Measurements from ENCODE around the gene LRRIQ3. TPM values are rescaled to one million over a fixed set of nuclear protein-coding genes. Genes with fewer than 3 reads are reported as not detected.

LRRIQ3 gene
- total RNA-seq, 2 donors from 2014 or later, result 0.26 TPM; not detected in 1

DNA sequence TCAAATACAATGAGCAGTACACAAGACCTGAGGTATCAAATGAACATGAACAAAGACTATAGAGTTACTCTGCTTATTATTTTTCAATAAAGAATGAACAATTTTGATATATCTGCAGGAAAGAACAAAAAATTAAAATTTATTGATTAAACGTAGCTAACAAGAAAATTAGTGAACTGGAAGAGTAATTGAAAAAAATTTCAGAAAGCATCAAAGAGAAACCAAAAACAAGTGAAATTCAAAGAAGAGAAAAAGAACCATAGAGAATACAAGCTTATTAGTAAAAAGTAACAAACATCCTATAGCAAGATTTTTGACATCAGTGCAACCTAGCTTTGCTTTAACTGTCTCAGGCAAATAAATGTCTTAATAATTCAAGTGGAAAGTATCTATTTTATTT, 106.6 kb downstream of the LRRIQ3 start:
- Histone ChIP-seq H3K36me3 (replicated peaks in 1 of 2; ENCODE audit: insufficient read depth in 1 of 2, low read depth in 2 of 2) (no peaks in the 10 kb centered on the region), H3K4me1 (no peaks in the 10 kb centered on the region), H3K9me3 (no peaks in the 10 kb centered on the region), H3K4me3 (no peak overlapping the region), H3K27me3 (no peaks in the 10 kb centered on the region), H3K27ac (no peak overlapping the region)
- DNase-seq, result no peak
- ATAC-seq, result no peak
- intact Hi-C loops (cut with DNase I), result no loop called here
- TF ChIP-seq, protein P1, sequence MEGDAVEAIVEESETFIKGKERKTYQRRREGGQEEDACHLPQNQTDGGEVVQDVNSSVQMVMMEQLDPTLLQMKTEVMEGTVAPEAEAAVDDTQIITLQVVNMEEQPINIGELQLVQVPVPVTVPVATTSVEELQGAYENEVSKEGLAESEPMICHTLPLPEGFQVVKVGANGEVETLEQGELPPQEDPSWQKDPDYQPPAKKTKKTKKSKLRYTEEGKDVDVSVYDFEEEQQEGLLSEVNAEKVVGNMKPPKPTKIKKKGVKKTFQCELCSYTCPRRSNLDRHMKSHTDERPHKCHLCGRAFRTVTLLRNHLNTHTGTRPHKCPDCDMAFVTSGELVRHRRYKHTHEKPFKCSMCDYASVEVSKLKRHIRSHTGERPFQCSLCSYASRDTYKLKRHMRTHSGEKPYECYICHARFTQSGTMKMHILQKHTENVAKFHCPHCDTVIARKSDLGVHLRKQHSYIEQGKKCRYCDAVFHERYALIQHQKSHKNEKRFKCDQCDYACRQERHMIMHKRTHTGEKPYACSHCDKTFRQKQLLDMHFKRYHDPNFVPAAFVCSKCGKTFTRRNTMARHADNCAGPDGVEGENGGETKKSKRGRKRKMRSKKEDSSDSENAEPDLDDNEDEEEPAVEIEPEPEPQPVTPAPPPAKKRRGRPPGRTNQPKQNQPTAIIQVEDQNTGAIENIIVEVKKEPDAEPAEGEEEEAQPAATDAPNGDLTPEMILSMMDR (IDR thresholded peaks at IDR 0.05), result no peak
- TF ChIP-seq POLR2A (IDR thresholded peaks at IDR 0.05), result no peak
- WGBS, 2 donors, result 50 to 59% methylated on average over 1 of the region's 1 CpG

DNA sequence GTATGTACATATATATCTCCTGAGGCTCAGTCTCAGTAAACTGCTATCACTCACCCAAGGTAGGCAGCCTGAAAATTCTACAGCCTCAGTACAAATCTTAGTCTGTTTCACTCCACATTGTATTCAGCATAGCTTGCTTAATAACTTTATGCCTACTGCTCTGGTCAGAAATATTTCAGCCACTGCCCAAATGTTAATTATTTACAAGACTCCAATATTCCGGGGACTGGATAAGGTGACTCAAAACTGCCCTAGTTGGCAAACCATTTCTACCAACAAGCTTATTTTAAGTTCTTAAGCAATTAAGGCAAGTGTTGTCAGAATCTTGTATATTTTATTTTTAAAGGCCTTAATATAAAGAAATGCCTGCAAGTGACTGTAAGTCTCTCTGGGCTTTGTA, 114.8 kb downstream of the LRRIQ3 start:
- TF ChIP-seq, protein P1 (IDR thresholded peaks at IDR 0.05), result no peak
- TF ChIP-seq POLR2A (IDR thresholded peaks at IDR 0.05), result no peak
- Histone ChIP-seq H3K36me3 (replicated peaks in 1 of 2; ENCODE audit: insufficient read depth in 1 of 2, low read depth in 2 of 2) (no peaks in the 10 kb centered on the region), H3K4me3 (no peak overlapping the region), H3K9me3 (no peaks in the 10 kb centered on the region), H3K27me3 (no peaks in the 10 kb centered on the region), H3K27ac (no peak overlapping the region), H3K4me1 (no peaks in the 10 kb centered on the region)
- ATAC-seq, result no peak
- no peak for DNase-seq
- WGBS, 2 donors, result 10 to 26% methylated on average over 1 of the region's 1 CpG
- intact Hi-C loops (cut with DNase I), result no loop called here

- no peaks in the 10 kb centered on the region for H3K27me3 ChIP-seq
- intact Hi-C loops (cut with DNase I), result no loop called here
- no peaks in the 10 kb centered on the region for H3K4me1 ChIP-seq
- DNase-seq, result no peak
- no peak overlapping the region for H3K27ac ChIP-seq
- H3K36me3 ChIP-seq (replicated peaks in 1 of 2; ENCODE audit: insufficient read depth in 1 of 2, low read depth in 2 of 2), result no peaks in the 10 kb centered on the region
- no peak for ATAC-seq
- H3K4me3 ChIP-seq, result no peak overlapping the region
- TF ChIP-seq POLR2A (IDR thresholded peaks at IDR 0.05), result no peak
- TF ChIP-seq, protein P1 (IDR thresholded peaks at IDR 0.05), result no peak
- H3K9me3 ChIP-seq, result no peaks in the 10 kb centered on the region
Observed at GRCh38 chr1:74065081-74065480, 132.9 kb downstream of the LRRIQ3 start.

- no peaks in the 10 kb centered on the region for H3K36me3 ChIP-seq (replicated peaks in 1 of 2; ENCODE audit: insufficient read depth in 1 of 2, low read depth in 2 of 2)
- ATAC-seq (no peak), DNase-seq (no peak)
- intact Hi-C loops (cut with DNase I), result no loop called here
- H3K27ac ChIP-seq, result no peak overlapping the region
- no peaks in the 10 kb centered on the region for H3K27me3 ChIP-seq
- no peak overlapping the region for H3K4me3 ChIP-seq
- no peaks in the 10 kb centered on the region for H3K4me1 ChIP-seq
- H3K9me3 ChIP-seq, result no peaks in the 10 kb centered on the region
- TF ChIP-seq, protein P1 (IDR thresholded peaks at IDR 0.05), result no peak
- no peak for TF ChIP-seq POLR2A (IDR thresholded peaks at IDR 0.05)
Observed at GRCh38 chr1:74057719-74058118, 140.3 kb downstream of the LRRIQ3 start.

- Histone ChIP-seq H3K27ac (no peak overlapping the region), H3K27me3 (no peaks in the 10 kb centered on the region), H3K4me1 (no peaks in the 10 kb centered on the region), H3K9me3 (no peaks in the 10 kb centered on the region), H3K4me3 (no peak overlapping the region), H3K36me3 (replicated peaks in 1 of 2; ENCODE audit: insufficient read depth in 1 of 2, low read depth in 2 of 2) (no peaks in the 10 kb centered on the region)
- TF ChIP-seq, protein P1 (IDR thresholded peaks at IDR 0.05), result no peak
- no peak for TF ChIP-seq POLR2A (IDR thresholded peaks at IDR 0.05)
- DNase-seq (no peak), ATAC-seq (no peak)
- WGBS, 2 donors, result 19 to 21% methylated on average over 1 of the region's 1 CpG
- intact Hi-C loops (cut with DNase I), result no loop called here
Observed at GRCh38 chr1:74053407-74053806, 144.6 kb downstream of the LRRIQ3 start.
